Epithelial cell of alveolus of lung (primary cell): ENCODE measurements around the gene SLC11A2. TPM values are rescaled to one million over a fixed set of nuclear protein-coding genes. Genes with fewer than 3 reads are reported as not detected.

ENCODE experiments used
- total RNA-seq: library from RNA; depleted of rRNA; stranded (reverse); fragments of >200 nt; gene quantifications from 2 replicates; pipeline ENCODE4 v1.2.1, GENCODE V29; 2015

SLC11A2 gene
- total RNA-seq = 20.4 and 29.5 TPM in 2 replicates

GRCh38 chr12:51025836-51026638, at the start of gene SLC11A2:
TSS of gene SLC11A2 (minus strand) at chr12:51026384. CDS start at chr12:51010728, 15,656 bp downstream.

GRCh38 chr12:51047655-51048540, 21.7 kb upstream of the SLC11A2 start, which contains the start of gene LETMD1:
TSS of gene LETMD1 (plus strand) at chr12:51048327. CDS start at chr12:51048357, 30 bp downstream.

GRCh38 chr12:50952510-50952909, 73.7 kb downstream of the SLC11A2 start, which contains the start of gene HIGD1C:
TSS of gene HIGD1C (plus strand) at chr12:50952544. CDS start at chr12:50953999, 1,455 bp downstream.

Other genes with a start within 250 kb of the SLC11A2 start
- gene TMPRSS12, start 183.5 kb downstream of the SLC11A2 start, total RNA-seq = not detected in 2 replicates
- not detected in 2 replicates for gene HIGD1C, start 73.8 kb downstream of the SLC11A2 start, total RNA-seq
- 26.5 and 125 TPM in 2 replicates for gene LETMD1, start 21.9 kb upstream of the SLC11A2 start, total RNA-seq
- 17.9 and 19.1 TPM in 2 replicates for gene CSRNP2, start 57.2 kb upstream of the SLC11A2 start, total RNA-seq
- 9.4 and 12.1 TPM in 2 replicates for gene TFCP2, start 146.8 kb upstream of the SLC11A2 start, total RNA-seq
- gene POU6F1, start 191.7 kb upstream of the SLC11A2 start, total RNA-seq = 2.6 and 7.0 TPM in 2 replicates
- 231 and 257 TPM in 2 replicates for gene DAZAP2, start 212.4 kb upstream of the SLC11A2 start, total RNA-seq
- 6.6 and 26.0 TPM in 2 replicates for gene SMAGP, start 244.0 kb upstream of the SLC11A2 start, total RNA-seq